GM18907 (cell line): ENCODE data around the gene CYREN.
"Not testable (repeated sequence)": the region's sequence is repeated elsewhere in the genome, so short reads cannot be mapped to it uniquely, and the experiment has no call there.

Experiments used
- ATAC-seq: cut with Tn5 transposase; IDR thresholded peaks from one replicate; pipeline ENCODE4 v1.9.1; 2021; ENCODE audit warnings: mild to moderate bottlenecking, moderate library complexity; ENCODE audit not compliant: unreplicated experiment

The CYREN gene

DNA sequence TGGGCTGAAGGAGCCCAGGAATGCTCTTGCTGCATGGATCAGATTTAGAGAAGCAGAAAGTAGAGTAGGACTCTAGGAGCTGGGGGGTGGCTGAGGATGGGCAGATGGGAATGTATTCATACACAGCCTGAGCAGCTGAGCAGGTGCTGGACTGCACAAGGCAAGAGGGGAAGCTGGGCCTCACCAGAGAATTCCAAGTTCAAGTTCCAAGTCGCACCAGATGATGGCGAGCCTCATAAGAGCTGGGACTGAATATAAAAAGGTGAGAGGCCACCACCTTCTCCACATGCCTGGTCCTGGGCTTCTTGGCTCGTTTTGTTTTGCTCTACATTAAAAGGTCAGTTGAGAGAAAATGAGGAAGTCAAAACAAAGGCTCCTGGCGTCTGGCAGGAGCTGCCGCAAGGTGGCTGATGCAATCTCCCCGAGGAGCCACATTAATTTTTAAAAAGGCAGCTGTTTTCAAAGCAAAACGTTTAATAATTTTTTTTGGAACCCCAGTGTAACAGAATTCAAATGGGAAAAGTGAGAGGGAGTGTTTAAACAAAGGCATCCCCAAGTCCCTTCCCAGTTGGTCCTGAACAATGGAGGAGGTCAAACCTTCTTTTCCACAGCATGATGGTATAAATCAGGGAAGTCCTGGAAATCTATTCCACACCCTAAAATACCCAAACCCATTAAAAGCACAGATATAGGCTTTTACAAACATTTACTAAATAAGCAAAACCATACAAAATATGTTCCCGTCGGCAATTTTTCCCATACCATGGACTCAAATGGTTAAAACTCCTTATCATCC is 9.5 kb downstream of the CYREN start:
- no peak for ATAC-seq

DNA sequence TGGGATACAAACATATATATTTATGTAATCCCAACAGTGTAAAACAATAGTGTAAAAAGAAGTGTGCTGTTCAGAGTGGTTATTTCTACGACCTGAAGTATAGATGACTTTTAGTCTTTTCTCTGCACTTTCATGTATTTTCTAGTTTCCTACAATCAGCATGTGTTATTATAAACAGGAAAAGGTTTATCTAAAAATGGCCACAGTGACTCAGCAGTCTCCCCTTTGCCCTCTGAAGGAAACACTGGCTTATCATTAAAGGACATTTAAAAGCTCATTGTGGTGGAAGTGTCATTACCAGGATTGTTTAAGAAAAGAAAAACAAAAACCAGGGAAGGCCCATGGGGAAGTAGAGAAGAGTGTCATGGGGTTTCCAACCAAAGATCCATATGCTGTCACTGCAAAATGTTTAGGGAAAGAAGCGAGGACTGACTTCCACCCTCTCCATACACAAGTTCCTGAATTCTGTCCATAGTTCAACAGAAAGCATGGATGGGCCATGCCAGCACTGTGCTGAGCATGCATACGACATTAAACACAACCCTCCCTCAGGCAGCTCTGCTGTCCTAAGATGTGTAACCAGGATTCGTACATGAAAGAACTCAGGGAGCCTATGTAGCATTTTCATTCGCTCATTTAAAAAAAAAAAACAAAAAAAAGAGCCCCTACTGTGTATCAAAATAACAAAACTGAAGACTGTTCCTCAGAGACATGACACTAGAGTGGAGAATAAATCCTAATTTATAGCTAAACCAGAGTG is 10.2 kb downstream of the CYREN start:
- ATAC-seq: peak; percentile 57

DNA sequence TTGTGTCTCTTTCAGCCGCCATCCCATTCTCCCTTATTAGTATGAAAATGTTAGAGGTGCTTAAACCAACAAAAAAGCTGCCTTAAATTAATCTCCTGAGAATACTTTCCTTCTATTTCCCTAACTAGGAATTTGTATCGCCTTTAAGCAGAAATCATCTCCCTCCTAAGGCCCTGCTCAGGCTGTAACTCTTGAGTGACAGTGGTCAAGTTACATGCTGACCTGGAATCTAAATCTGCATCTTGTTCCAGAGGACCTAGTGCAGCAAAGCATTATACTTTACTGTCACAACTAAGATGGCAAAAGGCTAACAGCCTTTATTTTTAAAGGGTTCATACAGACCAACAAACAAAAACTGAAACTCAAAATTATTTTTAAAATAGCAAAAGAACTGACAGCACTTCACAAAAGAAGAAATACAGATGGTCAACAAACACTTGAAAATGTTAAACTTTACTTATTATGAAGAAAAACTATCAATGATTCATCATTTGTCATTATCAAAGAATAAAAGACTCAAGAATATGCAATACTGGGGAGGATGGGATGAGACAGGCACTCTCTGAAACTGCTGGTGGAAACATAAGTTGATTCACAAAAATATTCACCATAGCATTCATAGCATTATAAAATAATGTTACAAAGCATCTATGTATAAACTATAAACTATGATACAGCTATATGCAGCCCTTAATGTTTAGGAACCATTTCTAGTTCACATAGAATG is 11.0 kb downstream of the CYREN start:
- peak; percentile 7 for ATAC-seq

DNA sequence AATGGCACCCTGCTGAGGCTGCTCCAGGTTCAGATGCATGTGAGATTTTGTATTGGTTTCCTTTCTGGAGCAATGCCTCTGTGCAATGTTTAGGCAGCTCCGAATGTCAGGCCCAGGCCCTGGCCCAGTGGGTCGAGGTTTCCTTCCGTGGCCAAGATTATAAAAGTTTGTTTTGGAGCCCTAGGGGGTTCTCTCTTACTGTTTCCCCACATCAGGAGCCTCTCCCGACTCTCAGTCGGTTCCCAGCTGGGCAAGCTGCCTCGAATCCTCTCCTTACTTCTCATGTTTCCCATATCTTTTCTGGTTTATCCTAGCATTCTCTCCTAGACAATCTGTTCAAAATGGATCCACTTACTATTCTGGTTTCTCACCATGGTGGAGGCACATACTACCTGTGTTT is 11.6 kb downstream of the CYREN start:
- ATAC-seq: no peak

DNA sequence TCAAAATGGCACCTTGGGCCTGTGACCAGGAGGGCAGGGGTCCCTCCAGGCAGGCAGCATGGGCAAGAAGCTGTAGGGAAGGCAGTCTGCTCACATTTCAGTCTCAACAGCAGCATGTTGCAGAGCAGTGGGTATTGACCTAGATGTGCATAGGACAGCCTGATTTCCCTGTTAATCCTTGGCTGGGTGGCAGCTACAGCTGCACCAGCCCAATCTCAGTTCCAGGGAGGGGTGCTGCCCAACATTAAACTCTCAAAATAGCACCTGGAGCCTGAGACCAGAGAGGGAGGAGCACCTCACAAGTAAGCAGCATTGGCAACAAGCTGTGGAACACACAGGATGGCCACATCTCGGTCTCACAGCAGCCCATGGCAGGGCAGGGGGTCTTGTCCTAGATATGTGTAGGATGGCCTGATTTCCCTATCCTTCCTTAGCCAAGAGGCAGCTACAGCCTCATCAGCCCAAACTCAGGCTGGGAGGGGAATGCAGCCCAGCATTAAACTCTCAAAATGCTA is 12.3 kb downstream of the CYREN start:
- no peak for ATAC-seq

DNA sequence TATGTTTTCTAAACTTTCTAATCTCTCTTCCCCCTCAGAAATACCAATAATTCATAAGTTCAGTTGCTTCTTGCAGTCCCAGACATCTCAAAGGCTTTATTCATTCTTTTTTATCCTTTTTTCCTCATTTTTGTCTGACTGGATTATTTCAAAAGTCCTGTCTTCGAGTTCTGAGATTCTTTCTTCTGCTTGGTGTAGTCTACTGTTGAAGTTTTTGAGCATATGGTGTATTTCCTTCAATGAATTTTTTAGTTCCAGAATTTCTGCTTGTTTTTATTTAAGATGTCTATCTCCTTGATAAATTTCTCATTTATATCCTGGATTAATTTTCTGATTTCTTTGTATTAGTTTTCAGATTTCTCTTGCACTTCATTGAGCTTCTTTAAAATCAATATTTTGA is 14.2 kb downstream of the CYREN start:
- no peak for ATAC-seq

DNA sequence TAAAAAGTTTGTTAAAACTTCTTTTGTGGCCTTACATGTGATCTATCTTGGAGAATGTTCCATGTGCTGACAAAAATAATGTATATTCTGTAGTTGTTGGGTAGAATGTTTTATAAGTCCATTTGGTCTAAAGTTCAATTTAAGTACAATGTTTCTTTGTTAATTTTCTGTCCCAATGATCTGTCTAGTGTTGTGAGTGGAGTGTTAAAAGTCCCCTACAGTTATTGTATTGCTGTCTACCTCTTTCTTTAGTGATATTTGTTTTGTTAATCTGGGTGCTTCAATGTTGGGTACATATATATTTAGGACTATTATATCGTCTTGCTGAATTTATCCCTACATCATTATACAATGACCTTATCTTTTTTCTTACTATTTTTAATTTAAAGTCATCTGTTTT is 15.8 kb downstream of the CYREN start:
- no peak for ATAC-seq

DNA sequence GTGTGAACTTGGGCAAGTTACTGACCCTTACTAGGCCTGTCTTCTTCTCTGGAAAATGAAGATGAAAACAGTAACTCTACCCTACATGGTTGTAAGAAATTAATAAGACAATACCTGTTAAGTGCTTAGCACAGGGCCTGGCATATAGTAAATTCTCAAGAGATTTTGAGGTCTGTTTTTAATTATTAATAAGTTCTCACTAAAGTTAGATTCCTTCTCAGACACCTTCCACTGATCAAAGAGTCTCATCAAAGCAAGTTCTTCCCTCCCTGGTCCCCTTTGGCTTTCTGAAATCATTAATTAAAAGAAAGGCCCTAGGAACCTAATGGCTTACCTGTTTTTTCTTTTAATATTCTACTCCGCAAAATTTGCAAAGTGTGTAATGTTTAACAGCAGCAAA is 18.1 kb downstream of the CYREN start:
- peak; percentile 28 for ATAC-seq

DNA sequence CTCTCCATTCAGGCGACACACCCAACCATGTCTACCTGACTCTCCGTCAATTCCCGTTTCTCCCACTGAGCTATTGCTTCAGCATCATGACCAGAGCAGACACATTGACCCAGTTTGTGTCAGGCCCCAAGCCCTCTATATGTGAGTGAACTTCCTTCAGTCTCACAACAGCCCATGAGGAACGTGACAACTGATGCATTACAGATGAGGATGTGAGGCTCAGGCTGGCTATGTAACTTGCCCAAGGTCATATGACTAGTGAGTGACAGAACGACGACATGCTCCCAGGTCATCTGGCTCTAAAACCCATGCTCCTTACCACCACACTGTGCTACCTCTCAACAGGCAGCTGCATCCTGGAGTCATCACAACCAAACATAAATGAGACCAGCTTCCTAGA is 19.0 kb downstream of the CYREN start:
- ATAC-seq: peak; percentile 41

DNA sequence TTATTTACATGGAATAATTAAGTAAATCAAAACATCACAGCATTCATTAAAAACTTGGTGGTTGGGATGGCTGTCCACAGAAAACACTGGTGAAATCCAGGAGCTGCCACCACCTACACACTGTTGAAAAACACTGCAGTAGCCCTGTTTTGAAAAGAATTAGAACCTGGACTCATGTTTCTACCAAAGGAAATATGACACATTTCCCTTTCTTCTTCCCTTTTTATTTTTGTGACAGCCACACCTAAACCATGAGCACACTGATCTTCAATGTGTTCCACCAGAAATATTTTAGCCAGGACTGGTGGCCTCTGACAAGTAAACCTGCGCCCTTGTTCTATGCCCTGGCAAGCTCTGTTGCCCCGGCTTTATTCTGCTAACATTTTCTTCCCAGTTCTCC is 19.4 kb downstream of the CYREN start:
- no peak for ATAC-seq

DNA sequence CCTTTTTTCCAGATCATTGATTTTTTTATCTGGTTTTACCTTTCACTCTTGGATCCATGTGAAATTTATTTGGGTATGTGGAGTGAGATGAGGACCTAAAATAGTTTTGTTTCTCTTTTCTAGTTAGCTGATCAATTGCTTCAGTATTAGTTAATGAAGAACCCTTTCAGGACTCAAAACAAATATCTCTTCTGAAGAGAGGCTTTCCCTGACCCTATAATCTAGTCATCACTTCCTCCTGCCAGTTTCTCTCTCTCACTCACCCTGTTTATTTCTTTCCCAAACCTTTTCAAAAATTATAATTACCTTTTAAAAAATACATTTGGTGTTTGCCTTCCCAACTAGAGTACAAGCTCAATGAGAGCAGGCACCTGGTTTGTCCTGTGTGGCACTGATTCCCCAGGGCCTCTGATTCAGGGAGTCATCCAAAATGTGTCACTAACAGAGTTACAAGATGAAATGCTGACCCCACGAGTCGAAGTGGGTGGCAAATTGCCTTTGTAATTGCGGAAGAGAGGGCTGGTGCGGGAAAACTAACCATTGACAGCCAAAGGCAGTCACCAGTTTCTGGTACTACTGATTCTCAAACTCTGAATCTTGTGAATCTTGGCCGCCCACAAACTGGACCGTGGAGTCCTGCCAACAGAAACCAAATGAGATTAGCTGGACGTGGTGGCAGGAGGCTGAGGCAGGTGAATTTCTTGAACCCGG is 20.3 kb downstream of the CYREN start:
- no peak for ATAC-seq

DNA sequence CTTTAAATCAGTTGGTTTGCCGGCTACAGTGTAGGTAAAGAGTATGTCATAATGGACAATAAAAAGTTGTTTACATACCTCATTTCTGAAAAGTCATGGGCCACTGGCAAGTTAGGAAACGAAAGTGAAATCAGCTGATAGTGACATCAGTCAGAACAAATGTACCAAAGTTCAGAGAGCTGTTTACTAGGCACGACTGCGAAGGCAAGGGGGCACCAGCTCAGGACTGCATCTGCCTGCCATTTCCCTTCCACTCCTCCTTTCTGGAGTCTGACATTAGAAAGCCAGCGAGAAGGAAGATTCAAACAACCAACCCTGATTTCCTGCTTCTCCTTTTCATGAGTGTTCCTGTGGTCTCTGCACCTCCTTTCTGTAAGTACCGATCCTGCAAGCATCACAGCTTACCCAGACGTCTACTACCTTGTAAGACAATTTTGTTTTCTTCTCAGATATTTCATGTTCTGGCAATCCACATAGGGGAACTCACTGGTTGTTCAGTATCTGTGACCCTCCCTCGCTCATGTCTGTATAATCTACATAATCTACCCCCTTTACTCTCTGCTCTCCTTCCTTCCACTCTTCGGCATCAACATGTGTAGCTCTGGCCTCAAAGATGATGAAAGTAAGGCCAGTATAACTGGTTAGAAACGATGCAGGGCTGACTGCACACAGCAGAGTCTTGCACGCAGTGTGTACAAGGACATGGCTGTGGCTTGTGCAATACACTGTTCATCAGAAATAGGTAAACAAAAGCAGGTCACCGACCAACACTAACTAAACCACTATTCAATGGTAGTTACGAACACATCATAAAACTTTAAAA is 22.4 kb downstream of the CYREN start, which contains the start of gene TMEM140:
Gene TMEM140 (plus strand): TSS at position 174 of the 823 bp plus-strand sequence. CDS start 16,370 bp downstream, outside the sequence.
- ATAC-seq: peak; percentile 73

DNA sequence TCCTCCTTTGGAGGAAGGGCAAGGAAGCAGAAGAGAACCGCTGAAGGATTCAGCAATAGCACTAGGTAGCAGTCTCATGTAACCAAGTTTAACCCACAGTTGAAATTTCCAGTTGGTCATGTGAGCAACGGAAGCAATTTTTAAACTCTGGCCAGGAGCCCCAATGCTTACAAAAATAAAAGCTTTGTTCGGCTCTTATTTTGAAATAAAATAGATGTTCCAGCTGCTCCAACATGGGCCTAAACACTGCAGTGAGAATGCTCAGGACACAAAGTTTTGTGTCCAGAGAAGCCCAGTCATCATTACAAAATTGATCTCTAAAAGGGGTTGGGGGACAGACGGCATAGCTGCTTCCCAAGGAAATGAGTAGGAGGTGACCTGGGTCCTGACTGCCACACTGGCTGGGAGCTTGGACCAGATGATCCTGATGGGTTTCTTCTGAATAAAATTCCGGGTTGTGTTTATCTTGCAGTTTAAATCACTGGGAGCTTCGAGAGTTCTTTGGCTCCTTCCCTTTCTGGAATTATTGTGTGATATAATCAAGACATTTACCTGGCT is 23.1 kb downstream of the CYREN start:
- peak; percentile 18 for ATAC-seq

DNA sequence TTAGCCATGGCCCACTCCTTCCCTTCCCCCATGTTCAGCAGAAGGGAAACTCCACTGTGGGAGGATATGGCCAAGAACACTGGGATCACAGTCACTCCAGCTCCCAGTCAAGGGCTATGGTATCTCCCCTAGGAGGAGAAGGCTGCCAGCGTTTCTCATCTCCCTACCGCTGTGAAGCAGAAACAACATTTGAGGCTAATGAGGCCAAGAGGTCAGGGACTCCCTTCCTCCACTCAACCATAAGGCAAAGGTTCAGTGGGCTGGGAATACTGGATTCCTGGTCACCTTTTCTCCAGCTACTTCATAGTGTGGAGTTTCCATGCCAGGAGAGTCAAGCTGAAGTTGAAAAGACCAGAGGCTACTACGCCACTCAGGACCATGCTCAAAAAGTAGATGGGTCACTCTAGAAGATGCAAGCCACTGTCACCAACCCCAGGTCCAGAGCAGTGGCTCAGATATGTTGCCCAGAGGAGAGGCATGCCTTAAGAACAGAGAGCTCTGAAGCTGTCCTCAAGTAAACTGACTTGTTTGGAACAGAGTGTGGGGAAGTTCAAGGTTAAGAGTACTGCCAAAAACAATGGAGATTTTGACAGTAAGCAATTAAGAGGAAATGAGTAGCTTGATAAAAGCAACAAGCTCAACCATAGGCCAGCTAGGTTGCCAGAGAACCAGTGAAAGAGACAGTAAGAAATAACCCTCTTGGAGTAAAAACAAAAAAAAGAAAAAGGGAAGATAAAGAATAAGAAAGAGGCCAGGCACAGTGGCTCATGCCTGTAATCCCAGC is 26.4 kb downstream of the CYREN start:
- ATAC-seq: no peak

DNA sequence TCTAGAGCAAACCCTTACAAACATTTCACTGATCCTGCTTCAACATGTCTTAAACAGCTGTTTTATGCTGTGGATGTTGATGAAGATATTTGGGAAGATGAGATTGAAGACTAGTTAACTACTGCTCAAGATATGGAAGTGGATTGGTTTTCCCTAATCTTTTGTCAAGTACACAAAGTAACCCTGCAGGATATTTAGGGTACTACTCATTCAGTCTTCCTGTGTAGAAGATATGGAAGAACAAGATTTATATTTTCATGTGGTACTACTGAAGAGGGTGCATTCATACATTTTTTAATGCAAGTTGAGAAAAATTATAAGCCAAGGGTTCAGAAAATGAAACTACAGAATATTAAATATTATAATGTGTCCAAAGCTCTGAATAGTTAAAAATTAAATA is 40.9 kb downstream of the CYREN start:
- ATAC-seq: no peak

DNA sequence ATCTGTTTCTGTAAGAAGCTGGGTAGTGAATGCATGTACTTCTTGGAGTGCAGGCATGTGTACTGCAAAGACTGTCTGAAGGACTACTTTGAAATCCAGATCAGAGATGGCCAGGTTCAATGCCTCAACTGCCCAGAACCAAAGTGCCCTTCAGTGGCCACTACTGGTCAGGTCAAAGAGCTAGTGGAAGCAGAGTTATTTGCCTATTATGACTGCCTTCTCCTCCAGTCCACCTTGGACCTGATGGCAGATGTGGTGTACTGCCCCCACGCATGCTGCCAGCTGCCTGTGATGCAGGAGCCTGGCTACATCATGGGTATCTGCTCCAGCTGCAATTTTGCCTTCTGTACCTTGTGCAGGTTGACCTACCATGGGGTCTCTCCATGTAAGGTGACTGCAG is 41.6 kb downstream of the CYREN start:
- no peak for ATAC-seq

DNA sequence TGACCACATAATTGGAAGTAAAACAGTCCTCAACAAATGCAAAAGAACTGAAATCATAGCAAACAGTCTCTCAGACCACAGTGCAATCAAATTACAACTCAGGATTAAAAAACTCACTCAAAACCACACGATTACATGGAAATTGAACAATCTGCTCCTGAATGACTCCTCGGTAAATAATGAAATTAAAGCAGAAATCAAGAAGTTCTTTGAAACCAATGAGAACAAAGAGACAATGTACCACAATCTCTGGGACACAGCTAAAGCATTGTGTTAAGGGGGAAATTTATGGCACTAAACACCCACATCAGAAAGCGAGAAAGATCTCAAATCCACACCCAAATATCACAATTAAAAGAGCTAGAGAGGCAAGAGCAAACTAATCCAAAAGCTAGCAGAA is 45.9 kb downstream of the CYREN start:
- ATAC-seq: not testable (repeated sequence)

DNA sequence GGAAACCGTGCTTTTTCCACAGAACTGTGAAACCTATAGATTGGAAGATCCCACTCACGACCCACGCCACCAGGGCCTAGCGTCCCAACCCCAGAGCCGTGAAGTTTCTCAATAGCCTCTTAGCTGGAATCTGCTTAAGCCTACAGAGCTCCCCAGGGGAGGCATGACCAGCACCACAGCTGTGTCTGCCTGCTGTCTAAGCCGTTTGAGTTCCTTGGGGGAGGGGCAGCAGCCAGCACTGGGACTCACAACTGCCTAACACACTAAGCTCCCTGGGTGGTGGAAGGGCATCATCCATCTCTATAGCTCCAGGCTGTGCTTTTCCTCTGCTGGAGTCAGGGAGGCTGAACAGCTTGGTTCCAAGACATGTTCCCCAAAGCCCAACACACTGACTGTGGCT is 48.6 kb downstream of the CYREN start:
- no peak for ATAC-seq

DNA sequence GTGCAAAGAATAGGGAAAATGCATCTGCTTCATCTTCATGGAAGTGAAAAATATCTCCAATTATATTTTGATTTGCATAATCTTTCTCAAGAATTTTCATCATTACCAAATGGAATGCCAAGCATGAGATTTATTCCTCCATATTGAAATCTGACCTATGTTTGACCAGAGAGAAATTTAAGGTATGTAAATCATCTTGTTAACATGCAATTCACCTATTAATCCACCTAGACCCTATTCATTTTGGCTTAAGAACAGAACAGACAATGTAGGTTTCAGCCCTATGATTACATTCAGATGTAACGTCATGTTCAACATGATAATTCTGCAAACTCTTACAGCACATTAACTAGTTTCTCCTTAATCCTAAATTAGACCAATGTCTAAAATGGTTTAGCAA is 53.4 kb downstream of the CYREN start:
- no peak for ATAC-seq
